AG04449 (cell line): ENCODE data around the gene PLCG1.

ENCODE experiments used
- CTCF ChIA-PET: fragments of 350-600 bp; formaldehyde crosslinking; extraction: SDS; loops from one replicate; lab custom pipeline; 2021; ENCODE audit warnings: antibody characterized with exemption; lab: Yijun Ruan, JAX
- POLR2A ChIA-PET: fragments of 400-600, 350-600 bp; formaldehyde crosslinking; extraction: SDS; loops from one replicate; lab custom pipeline; 2020; ENCODE audit warnings: antibody characterized with exemption, inconsistent platforms; lab: Yijun Ruan, JAX
- DNase-seq: peaks from one replicate; pipeline ENCODE4 v3.0.0-alpha.2; 2010; ENCODE audit warnings: low read depth, low spot score
- H3K4me3 ChIP-seq: 2 replicates; pipeline ENCODE4 v1.5.1; 2011; ENCODE audit warnings: low read depth, mild to moderate bottlenecking, control low read depth, low read length
- TF ChIP-seq, protein P1 (sequence below): IDR thresholded peaks from one replicate; pipeline ENCODE4 v1.5.1; 2011; ENCODE audit warnings: mild to moderate bottlenecking, moderate library complexity, low read length, control low read depth, inconsistent platforms; ENCODE audit not compliant: insufficient read depth; ENCODE audit errors: missing control alignments

The PLCG1 gene

DNA sequence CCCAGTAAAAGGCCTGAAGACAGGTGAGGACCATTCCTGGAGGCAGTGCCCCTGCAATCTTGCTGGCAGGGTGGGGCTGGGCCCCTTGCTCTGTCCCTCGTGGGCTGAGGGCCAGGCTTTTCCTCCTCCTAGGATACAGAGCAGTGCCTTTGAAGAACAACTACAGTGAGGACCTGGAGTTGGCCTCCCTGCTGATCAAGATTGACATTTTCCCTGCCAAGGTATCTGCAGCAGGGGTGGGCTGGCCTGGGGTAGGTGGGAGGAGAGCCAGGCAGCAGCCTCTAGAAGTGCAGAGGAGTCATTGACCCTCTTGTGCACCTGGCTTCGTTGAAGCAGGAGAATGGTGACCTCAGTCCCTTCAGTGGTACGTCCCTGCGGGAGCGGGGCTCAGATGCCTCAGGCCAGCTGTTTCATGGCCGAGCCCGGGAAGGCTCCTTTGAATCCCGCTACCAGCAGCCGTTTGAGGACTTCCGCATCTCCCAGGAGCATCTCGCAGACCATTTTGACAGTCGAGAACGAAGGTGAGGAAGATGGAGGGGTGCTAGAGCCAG is 36.5 kb downstream of the PLCG1 start:
- no peak overlapping the region for H3K4me3 ChIP-seq
- CTCF ChIA-PET, result interaction anchor here (0.6 to 12.7 kb wide), 35 partner anchors 8 to 306 kb away, joined by 3 to 404 read pairs (median 5); partner anchors contain the start of gene LPIN3

DNA sequence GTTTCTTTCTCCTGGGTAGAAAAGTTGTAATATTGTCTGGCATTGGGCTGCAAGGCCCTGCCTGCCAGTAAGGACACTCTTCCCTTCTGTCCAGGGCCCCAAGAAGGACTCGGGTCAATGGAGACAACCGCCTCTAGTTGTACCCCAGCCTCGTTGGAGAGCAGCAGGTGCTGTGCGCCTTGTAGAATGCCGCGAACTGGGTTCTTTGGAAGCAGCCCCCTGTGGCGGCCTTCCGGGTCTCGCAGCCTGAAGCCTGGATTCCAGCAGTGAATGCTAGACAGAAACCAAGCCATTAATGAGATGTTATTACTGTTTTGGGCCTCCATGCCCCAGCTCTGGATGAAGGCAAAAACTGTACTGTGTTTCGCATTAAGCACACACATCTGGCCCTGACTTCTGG is 37.0 kb downstream of the PLCG1 start:
- POLR2A ChIA-PET, result no interaction called here
- no peak for DNase-seq
- TF ChIP-seq, protein P1, sequence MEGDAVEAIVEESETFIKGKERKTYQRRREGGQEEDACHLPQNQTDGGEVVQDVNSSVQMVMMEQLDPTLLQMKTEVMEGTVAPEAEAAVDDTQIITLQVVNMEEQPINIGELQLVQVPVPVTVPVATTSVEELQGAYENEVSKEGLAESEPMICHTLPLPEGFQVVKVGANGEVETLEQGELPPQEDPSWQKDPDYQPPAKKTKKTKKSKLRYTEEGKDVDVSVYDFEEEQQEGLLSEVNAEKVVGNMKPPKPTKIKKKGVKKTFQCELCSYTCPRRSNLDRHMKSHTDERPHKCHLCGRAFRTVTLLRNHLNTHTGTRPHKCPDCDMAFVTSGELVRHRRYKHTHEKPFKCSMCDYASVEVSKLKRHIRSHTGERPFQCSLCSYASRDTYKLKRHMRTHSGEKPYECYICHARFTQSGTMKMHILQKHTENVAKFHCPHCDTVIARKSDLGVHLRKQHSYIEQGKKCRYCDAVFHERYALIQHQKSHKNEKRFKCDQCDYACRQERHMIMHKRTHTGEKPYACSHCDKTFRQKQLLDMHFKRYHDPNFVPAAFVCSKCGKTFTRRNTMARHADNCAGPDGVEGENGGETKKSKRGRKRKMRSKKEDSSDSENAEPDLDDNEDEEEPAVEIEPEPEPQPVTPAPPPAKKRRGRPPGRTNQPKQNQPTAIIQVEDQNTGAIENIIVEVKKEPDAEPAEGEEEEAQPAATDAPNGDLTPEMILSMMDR, result no peak
- CTCF ChIA-PET, result interaction anchor here (0.7 to 12.7 kb wide), 12 partner anchors 9 to 236 kb away, joined by 3 to 404 read pairs (median 6); partner anchors contain the start of gene LPIN3
- H3K4me3 ChIP-seq, result no peak overlapping the region

More for the DNA sequence above, 36.5 kb downstream of the PLCG1 start:
- TF ChIP-seq, protein P1, result no peak
- POLR2A ChIA-PET, result no interaction called here
- DNase-seq, result no peak

DNA sequence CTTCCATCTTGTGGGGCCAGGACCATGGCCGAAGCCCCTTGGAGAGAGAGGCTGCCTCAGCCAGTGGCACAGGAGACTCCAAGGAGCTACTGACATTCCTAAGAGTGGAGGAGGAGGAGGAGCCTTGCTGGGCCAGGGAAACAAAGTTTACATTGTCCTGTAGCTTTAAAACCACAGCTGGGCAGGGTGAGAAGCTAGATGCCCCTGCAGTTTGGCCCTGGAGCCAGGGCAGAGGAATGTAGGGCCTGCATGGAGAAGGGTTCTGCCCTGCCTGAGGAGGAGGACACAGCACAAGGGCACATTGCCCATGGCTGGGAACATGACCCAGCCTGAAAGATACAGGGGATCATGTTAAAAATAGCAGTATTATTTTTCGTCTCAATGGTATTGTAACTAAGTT is 37.4 kb downstream of the PLCG1 start:
- ChIA-PET CTCF (interaction anchor here (0.7 to 12.7 kb wide), 12 partner anchors 9 to 236 kb away, joined by 3 to 404 read pairs (median 4); partner anchors contain the start of gene LPIN3), POLR2A (no interaction called here)
- no peak for DNase-seq
- TF ChIP-seq, protein P1, result no peak
- no peak overlapping the region for H3K4me3 ChIP-seq

- no peak for DNase-seq
- ChIA-PET CTCF (interaction anchor here (0.7 to 12.7 kb wide), 13 partner anchors 10 to 236 kb away, joined by 3 to 404 read pairs (median 3); partner anchors contain the start of gene LPIN3), POLR2A (no interaction called here)
- TF ChIP-seq, protein P1, result no peak
- no peak overlapping the region for H3K4me3 ChIP-seq
Measured at GRCh38 chr20:41175201-41175651, 37.9 kb downstream of the PLCG1 start.

DNA sequence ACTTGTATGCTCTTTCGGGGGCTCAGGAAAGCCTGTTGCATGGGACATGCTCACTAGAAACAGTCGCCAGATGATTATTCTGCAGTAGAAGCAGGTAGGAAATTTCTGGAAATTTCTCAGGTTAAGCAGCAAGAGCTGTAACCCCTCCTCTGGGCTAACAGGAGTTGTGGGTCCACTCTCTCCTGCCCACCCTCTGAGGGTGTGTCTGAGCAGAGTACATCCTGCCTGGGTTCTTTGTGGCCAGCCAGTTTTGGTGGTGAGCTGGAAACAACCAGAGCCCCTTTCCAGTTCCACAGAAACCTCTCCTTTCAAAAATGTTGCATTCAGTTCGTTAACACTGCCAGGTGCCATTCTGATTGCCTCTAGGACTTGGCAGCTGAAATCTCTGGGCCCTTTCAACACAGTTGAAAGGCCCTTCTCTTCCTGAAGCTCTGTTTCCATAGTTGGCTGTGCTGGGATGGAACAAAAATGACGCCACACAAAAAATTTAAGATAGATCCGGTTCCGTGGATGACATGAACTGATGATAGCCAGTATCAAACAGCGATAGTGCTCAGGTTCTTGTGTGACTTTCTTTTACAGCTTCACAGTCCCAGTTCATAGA is 38.5 kb downstream of the PLCG1 start:
- ChIA-PET CTCF (interaction anchor here (1.0 to 12.7 kb wide), 10 partner anchors 10 to 235 kb away, joined by 3 to 404 read pairs (median 4); partner anchors contain the start of gene LPIN3), POLR2A (interaction anchor here (1.4 kb wide), 1 partner anchor 154 kb away, joined by 4 read pairs; no protein-coding TSS in a partner anchor)
- TF ChIP-seq, protein P1, result no peak
- no peak overlapping the region for H3K4me3 ChIP-seq
- no peak for DNase-seq
